HG02840 (cell line): ENCODE results near the gene BIK.

Experiments
- ATAC-seq: cut with Tn5 transposase; IDR thresholded peaks from one replicate; pipeline ENCODE4 v1.9.1; 2021; ENCODE audit warnings: mild to moderate bottlenecking, moderate library complexity, moderate number of reproducible peaks; ENCODE audit not compliant: unreplicated experiment, low FRiP score

Gene BIK

DNA sequence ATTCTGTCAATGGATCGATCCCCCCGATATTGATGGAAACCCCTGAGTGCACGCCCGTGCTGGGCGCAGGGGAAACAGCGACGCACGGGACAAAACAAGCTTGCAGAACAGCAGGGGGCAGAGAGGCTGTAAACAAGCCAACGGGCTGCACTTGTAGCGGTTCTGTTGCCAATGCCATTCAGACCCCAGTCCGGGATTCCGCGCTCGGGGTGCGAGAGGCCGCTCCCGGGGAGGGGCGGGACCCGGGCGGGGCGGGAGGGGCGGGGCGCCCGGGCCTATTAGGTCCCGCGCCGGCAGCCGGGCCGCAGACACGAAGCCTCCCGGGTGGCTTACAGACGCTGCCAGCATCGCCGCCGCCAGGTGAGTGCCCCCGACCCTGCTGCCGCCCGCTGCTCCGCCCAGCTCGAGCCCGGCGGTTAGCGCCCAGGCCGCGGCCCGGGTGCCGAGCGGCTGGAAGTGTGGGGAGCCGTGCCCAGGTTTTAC lies at the start of gene BIK:
Gene BIK (plus strand): TSS at position 307 of the 483 bp plus-strand sequence. CDS start 13,273 bp downstream, outside the sequence.
- peak; percentile 51 for ATAC-seq

DNA sequence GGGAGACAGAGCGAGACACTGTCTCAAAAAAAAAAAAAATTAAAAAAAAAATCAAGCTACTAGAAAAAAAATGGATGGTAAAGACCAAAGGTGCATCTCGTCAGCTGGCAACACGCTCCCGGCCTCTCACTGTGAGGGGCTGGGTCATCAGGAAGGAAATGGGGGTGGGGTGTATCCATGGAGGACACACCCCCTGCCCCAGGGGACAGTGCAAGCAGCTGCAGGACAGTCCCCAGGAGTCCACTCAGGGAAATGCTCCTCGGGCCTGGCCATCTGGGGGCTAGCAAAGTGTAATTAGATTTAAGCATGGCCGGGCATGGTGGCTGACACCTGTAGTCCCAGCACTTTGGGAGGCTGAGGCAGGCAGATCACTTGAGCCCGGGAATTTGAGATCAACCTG lies 44.4 kb upstream of the BIK start:
- ATAC-seq: no peak

DNA sequence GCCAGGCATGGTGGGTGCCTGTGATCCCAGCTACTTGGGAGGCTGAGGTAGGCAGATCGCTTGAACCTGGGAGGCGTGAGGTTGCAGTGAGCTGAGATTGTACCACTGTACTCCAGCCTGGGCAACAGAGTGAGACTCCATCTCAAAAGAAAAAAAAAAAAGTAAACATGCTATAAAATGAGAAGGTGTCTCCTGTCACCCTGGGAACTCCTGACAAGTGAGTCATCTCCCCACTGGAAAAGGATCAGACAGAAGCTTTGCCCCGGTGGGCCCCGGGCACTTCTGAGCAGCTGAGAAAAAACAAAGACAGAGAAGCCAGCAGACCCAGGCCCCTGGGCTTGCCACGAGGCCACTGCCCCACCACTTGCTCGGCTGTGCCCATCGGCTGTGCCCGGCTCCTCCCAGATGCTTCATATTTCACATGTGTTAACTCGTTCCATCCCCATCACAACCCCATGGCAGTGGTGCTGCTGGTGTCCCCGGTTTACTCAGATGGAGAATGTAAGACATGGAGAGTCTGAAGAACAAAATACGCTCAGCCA lies 43.6 kb upstream of the BIK start:
- no peak for ATAC-seq

GRCh38 chr22:43077121-43077877 lies 33.3 kb upstream of the BIK start:
- no peak for ATAC-seq

DNA sequence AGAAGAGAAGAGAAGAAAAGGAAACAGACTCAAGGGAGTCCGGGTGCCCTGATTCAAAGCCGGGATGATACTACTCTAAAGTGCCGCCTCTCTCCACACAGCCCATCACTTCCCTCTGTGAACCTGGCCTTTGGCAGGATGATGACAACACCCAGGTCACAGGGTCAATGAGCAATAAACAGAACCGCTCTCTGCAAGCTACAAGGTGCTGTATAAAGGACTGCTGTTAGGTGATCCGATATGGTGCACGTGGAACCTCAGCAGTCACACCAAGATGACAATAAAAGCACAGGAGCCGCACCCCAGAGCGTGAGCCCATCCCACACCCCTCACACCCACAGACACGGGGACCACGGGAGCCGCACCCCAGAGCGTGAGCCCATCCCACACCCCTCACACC lies 32.0 kb upstream of the BIK start:
- ATAC-seq: no peak

DNA sequence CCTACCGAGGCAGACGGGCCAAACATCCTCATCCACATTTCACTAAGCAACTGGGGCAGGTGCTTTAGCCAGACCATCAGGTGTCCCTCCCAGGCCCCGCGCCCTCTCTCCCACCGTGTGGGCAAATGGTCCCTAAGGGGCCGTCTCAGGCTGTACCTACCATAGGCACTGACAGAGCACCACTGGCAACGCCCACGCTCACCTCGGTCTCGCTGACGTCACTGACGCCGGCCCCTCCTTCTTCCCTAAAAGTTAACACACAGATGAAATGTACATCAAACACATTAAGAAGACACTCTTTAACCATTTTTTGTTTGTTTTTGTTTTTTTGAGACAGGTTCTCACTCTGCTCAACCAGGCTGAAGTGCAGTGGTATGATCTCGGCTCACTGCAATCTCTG lies 30.8 kb upstream of the BIK start:
- ATAC-seq: no peak

DNA sequence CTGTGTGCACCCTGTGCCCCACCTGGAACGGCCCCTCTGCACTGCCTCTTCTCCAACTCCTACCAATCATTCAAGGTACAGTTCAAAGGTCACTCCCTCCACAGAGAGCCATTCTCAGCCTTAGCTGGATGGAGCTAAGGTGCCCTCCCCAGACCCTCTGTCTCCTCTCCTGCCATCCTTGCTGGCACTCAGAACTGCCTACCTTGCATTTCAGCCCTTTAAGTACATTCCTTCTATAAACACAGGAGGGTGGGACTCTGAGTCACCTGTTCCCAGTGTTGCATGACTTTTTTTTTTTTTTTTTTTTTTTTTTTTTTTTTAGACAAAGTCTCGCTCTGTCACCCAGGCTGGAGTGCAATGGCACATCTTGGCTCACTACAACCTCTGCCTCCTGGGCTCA lies 29.9 kb upstream of the BIK start:
- ATAC-seq: no peak

DNA sequence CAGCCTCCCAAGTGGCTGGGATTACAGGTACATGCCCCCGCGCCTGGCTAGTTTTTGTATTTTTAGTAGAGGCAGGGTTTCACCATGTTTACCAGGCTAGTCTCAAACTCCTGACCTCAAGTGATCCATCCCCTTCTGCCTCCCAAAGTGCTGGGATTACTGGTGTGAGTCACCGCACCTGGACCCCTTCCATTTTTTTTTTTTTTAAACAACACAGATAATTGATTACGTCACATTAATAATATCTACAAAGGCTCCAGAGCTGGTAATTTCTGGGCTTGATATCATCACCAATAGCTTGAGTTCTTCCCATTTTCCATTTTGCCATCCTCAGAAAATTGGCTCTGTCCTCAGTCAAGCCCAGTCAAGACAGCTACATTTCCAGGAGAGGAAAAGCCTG lies 28.6 kb upstream of the BIK start:
- ATAC-seq: no peak

DNA sequence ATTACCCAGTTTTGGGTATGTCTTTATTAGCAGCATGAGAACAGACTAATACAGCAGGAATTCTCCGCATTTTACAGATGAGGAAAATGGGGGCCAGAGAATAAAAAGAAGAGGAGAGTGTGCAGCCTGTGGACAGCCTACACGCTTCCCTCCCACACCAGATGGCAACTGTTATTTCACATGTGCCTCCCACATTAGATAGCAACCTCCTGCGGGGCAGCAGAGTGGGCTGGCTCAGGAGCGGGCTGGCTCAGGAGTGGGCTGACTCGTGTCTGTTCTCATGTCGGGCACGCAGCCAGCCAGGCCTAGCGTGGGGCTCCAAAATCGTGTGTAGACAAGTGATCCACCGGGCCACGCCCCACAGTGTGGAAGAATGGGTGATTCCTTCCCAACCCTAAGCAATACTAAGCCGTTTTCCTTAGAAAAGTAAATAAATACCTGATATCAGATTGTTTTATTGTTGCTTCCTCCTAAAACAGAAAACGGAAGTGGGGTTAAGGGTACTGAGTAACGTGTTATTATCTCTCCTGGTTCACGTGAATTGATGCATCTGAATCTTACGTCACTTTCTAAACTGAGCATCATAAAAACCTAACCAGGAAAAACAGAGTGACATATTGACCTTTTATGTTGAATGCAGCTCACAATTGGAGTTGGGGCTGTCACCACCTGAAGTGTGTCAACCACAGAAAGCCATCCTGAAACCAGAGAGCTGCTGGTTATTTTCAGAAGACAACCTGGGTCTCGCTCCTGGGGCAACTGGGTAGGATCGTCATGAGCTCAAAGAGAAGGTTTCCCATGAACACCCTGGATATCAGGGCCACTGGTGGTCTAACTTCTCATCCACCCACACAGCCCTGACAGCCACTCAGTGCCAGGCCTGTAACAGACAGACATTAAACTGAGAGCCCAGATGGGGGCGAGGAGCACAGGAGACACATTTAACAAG lies 24.6 kb upstream of the BIK start:
- ATAC-seq: no peak

DNA sequence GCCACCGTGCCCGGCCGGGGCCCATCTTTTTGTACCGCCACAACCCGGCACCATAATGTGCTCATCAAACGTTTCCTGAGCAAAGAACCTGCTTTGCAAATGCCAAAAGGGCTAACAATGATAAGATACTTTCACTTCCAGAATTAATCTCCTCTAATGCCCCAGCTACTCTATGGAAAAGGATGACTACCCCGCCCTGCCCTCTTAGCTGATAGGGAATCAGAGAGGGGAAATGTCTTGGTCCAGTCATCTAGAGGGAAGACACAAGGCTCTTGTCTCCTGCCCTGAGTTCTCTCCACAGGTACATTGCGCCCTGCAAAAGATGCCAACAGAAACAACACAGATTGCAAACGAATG lies 21.9 kb upstream of the BIK start:
- ATAC-seq: no peak

- ATAC-seq: peak; percentile 69
Observed at GRCh38 chr22:43088984-43089717, 21.4 kb upstream of the BIK start, which contains the start of gene TTLL1. Gene TTLL1, minus strand, starts transcription at chr22:43089391. Its CDS starts 13,805 bp downstream, at chr22:43075586.

DNA sequence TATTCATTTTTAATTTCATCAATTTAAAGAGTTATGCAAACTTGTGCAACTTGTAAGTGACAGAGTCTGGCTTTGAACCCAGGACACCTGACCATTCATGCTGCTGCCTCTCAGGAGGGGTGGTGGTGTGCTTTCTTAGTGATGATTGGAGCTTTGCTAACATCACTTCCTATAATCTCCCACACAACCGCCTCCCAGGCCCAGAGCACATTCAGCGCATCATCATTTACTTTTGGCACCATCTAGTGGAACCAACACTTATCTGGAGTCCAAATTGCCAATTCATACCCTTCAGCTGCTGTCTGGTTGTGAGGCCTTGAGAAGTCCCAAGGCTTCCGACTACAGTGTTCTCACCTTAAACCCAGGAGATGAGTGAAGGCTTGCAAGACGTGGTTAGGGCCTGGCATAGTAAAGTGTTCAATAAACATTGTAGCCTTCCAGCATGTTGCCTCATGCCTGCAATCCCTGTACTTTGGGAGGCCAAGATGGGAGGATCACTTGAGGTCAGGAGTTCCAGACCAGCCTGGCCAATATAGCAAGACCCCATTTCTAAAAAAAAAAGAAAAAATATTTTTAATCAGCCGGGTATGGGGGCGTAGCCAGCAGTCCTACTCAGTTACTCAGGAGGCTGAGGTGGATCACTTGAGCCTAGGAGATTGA lies 20.3 kb upstream of the BIK start:
- ATAC-seq: no peak

DNA sequence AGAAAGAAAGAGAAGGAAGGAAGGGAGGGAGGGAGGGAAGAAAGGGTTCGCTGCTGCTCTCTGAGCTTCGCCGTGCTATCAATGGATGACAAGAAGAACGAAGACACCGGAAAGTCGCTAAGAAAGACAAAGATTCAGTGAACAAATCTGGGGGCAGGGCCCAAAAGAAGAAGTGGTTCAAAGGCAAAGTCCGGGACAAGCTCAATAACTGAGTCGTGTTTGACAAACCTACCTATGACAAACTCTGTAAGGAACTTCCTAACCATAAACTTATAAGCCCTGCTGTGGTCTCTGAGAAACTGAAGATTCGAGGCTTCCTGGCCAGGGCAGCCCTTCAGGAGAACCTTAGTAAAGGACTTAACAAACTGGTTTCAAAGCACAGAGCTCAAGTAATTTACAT lies 18.5 kb upstream of the BIK start:
- no peak for ATAC-seq

GRCh38 chr22:43094085-43094484 lies 16.5 kb upstream of the BIK start:
- ATAC-seq: no peak

DNA sequence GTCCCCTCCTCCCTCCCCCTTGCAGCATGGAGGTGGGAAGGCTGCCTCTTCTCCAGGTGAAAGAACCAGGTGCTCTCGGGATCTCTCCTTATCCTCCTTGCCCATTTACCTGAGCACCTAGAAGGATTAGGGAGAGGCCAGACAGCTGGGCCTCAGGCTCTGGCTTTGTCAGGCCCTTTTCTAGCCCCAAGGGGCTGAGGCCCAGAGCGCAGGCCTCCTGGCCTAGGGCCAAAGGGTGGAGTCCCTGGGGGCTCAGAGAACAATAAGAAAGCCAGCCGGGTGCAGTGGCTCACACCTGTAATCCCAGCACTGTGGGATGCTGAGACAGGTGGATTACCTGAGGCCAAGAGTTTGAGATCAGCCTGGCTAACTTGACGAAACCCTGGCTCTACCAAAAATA lies 16.0 kb upstream of the BIK start:
- ATAC-seq: no peak

- ATAC-seq: no peak
Observed at GRCh38 chr22:43096420-43096819, 14.1 kb upstream of the BIK start.

DNA sequence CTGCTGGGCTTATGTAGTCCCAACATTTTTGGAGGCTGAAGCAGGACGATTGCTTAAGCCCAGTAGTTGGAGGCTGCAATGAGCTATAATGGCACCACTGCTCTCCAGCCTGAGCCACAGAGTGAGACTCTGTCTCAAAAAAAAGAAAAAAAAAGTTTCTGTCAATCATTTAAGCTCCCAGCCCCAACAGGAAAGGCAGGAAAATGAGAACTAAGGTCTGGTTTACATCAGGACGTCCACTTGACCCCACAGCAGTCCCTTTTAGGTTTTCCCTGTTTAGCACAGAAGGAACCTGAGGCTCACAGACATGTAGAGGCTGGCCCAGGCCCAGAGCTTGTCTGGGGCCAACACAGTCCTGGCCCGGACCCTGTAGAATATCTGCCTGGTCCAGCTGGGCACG lies 12.2 kb upstream of the BIK start:
- no peak for ATAC-seq

DNA sequence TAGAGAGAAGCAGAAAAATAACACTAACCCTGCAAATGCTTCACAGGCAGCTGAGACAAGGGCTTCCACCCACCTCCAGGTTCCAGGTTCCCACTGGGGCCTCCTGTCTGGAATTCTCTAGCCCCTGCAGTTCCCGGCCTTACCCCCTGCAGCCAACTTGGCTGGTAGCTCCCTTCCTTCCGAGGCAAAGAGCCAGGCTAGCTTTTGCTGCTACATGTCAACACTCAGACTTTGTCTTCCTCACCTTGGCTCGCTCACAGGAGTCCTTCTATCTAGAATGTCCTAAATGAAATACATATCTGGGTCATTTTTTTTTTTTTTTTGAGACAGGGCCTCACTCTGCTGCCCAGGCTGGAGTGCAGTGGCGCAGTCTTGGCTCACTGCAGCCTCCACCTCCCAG lies 11.5 kb upstream of the BIK start:
- no peak for ATAC-seq

DNA sequence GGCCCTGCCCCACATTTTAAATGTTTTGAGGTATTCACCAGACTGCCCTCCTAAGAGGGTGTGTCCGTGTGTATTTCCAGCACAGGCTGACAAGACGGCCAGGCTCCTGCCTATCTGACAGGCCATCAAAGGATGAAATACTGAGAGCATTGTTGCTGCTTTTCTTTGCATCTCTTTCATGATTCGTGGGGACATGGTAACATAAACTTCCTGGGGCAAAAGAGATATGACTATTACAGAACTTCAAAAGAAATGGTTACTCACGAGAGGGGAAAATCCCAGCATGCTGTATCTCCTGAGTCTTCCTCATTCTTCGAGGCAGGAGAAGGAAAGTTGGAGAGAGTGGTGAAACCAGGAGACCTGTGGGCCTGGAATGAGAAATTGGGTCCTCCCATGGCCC lies 10.3 kb upstream of the BIK start:
- ATAC-seq: no peak

- no peak for ATAC-seq
Observed at GRCh38 chr22:43101306-43101705, 9.2 kb upstream of the BIK start.
